SIG-M5 (cell line): ENCODE results near the gene FMN1.

ENCODE experiments used
- DNase-seq: peaks from one replicate; lab custom pipeline; 2025; lab: John Stamatoyannopoulos, UW

The FMN1 gene

GRCh38 chr15:32722136-32722535 lies 472.4 kb downstream of the FMN1 start:
- no peak for DNase-seq

- no peak for DNase-seq
Measured at GRCh38 chr15:32721596-32721995, 472.9 kb downstream of the FMN1 start.

GRCh38 chr15:32718821-32719716 lies 475.4 kb downstream of the FMN1 start:
- no peak for DNase-seq

GRCh38 chr15:32718227-32718820 lies 476.2 kb downstream of the FMN1 start:
- DNase-seq: no peak

- DNase-seq: no peak
Measured at GRCh38 chr15:32717426-32718226, 476.9 kb downstream of the FMN1 start, which contains the start of gene GREM1. Gene GREM1 (plus strand): TSS chr15:32718004. CDS start chr15:32730691, 12,687 bp downstream.

- no peak for DNase-seq
Measured at GRCh38 chr15:32716915-32717425, 477.5 kb downstream of the FMN1 start.

- DNase-seq: no peak
Measured at GRCh38 chr15:32716216-32716914, 478.1 kb downstream of the FMN1 start.
